Adipocyte (in vitro differentiated cells): Measurements from ENCODE around the gene HNF1B.

Source experiments
- DNase-seq: peaks from one replicate; pipeline ENCODE4 v3.0.0-alpha.2; 2015; ENCODE audit warnings: low read depth
- H3K27me3 ChIP-seq: replicated peaks from 2 replicates; pipeline ENCODE4 v1.7.0; 2013; ENCODE audit warnings: mild to moderate bottlenecking, low read length, moderate library complexity; ENCODE audit not compliant: control insufficient read depth, insufficient read depth
- H3K36me3 ChIP-seq: 2 replicates; pipeline ENCODE4 v1.7.0; 2013; ENCODE audit warnings: low read length, mild to moderate bottlenecking, moderate library complexity; ENCODE audit not compliant: control insufficient read depth, insufficient read depth, severe bottlenecking
- H3K4me1 ChIP-seq: 2 replicates; pipeline ENCODE4 v1.7.0; 2013; ENCODE audit warnings: mild to moderate bottlenecking, low read length, moderate library complexity; ENCODE audit not compliant: control insufficient read depth, insufficient read depth
- H3K4me3 ChIP-seq: 2 replicates; pipeline ENCODE4 v1.7.0; 2013; ENCODE audit warnings: mild to moderate bottlenecking, low read length, moderate library complexity
- H3K9ac ChIP-seq: 2 replicates; pipeline ENCODE4 v1.7.0; 2013; ENCODE audit warnings: mild to moderate bottlenecking, low read length, moderate library complexity
- H3K9me3 ChIP-seq: 2 replicates; pipeline ENCODE4 v1.7.0; 2013; ENCODE audit warnings: mild to moderate bottlenecking, low read length, moderate library complexity; ENCODE audit not compliant: control insufficient read depth

Gene HNF1B

GRCh38 chr17:37678036-37678435 is 66.8 kb downstream of the HNF1B start:
- no peak overlapping the region for H3K4me3 ChIP-seq
- H3K9ac ChIP-seq = no peak overlapping the region
- DNase-seq = no peak
- no peaks in the 10 kb centered on the region for H3K36me3 ChIP-seq
- no peaks in the 10 kb centered on the region for H3K9me3 ChIP-seq
- peaks cover 5% of the 10 kb centered on the region for H3K27me3 ChIP-seq
- no peaks in the 10 kb centered on the region for H3K4me1 ChIP-seq

DNA sequence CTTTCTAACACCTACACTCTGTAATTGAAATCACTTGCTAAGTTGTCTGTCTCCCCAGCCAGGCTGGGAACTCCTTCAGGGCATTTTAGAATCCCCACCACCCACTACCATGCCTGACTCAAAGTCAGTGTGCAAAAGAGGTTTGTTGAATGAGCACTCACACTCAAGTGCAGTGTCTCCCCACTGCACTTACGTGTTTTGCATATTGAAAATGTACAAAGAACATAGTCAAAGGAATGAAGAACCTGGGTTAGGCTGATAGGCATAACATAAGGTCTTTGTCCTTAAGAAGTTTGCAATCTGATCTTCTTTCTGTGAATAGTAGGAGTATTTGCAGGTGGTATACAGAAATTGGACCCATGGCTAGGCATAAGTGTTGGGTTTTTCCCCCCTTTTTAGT is 67.8 kb downstream of the HNF1B start:
- no peaks in the 10 kb centered on the region for H3K36me3 ChIP-seq
- H3K9me3 ChIP-seq = no peaks in the 10 kb centered on the region
- no peak overlapping the region for H3K9ac ChIP-seq
- peaks cover 5% of the 10 kb centered on the region for H3K27me3 ChIP-seq
- H3K4me3 ChIP-seq = no peak overlapping the region
- DNase-seq = no peak
- peaks cover 9% of the 10 kb centered on the region for H3K4me1 ChIP-seq

GRCh38 chr17:37676115-37676925 is 68.5 kb downstream of the HNF1B start:
- no peak for DNase-seq
- Histone ChIP-seq H3K4me1 (peaks cover 16% of the 10 kb centered on the region), H3K27me3 (peaks cover 5% of the 10 kb centered on the region), H3K4me3 (no peak overlapping the region), H3K9me3 (no peaks in the 10 kb centered on the region), H3K9ac (no peak overlapping the region), H3K36me3 (no peaks in the 10 kb centered on the region)

- Histone ChIP-seq H3K9me3 (no peaks in the 10 kb centered on the region), H3K9ac (no peak overlapping the region), H3K27me3 (peaks cover 5% of the 10 kb centered on the region), H3K4me3 (no peak overlapping the region), H3K36me3 (no peaks in the 10 kb centered on the region), H3K4me1 (peaks cover 21% of the 10 kb centered on the region)
- no peak for DNase-seq
Measured at GRCh38 chr17:37674511-37674910, 70.3 kb downstream of the HNF1B start.

DNA sequence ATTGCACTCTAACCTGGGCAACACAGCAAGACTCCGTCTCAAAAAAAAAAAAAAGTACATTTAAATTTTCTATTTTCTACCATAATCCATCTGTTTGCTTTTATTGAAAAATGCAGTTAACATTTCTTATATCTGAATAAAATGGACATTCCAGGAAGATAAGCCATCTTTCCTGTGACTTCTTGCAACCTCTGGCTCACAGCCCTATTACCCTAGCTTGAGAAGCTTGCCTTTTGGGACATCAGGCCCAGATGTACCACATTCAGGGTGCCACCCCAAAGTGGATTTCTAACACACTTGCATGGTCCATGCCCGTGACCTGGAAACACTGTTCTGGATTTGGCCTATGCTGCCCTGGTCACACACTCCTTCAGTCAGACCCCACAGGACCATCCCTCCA is 71.5 kb downstream of the HNF1B start:
- Histone ChIP-seq H3K9ac (no peak overlapping the region), H3K36me3 (no peaks in the 10 kb centered on the region), H3K27me3 (no peaks in the 10 kb centered on the region), H3K4me1 (peaks cover 21% of the 10 kb centered on the region), H3K4me3 (no peak overlapping the region), H3K9me3 (no peaks in the 10 kb centered on the region)
- no peak for DNase-seq

GRCh38 chr17:37672548-37673078 is 72.2 kb downstream of the HNF1B start:
- Histone ChIP-seq H3K9me3 (no peaks in the 10 kb centered on the region), H3K36me3 (no peaks in the 10 kb centered on the region), H3K9ac (peak overlapping the region; percentile 44), H3K4me3 (no peak overlapping the region), H3K4me1 (peaks cover 21% of the 10 kb centered on the region), H3K27me3 (no peaks in the 10 kb centered on the region)
- DNase-seq = no peak

DNA sequence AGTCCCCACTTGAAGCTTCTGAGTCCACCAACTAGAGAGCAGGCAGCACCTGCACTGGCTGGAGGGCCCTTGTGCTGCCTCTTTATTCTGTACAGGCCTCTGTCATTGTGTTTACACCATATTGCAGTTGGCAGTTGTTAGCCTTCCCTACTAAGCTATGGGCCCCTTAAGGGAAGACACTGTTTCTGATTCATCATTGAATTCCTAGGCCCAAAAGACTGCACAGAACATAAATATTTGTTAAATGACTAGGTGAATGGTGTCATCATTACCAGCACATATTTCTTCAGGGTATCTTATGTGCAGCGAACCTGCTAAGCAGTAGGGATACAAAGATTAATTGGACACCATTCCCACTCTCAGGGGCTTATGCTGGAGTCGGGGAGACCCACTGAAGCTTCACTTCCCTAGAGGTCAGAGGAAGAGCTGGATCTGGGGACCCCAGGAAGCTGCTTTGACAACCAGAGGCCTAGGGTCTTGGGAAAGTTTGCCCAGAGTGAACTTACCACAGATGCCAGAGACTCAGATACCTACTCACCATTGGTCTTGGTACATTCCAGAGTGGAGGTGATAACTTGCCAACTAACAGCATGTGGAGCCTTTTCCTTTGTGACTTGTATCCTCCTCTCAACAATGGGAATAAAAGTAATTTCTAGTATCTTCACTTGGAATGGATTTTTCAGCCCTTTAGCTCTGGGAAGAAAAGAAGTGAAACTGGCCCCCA is 72.9 kb downstream of the HNF1B start:
- Histone ChIP-seq H3K4me3 (no peak overlapping the region), H3K9me3 (no peaks in the 10 kb centered on the region), H3K36me3 (no peaks in the 10 kb centered on the region), H3K9ac (peak overlapping the region; percentile 34), H3K4me1 (peaks cover 21% of the 10 kb centered on the region), H3K27me3 (no peaks in the 10 kb centered on the region)
- DNase-seq = peak; percentile 85

- no peak for DNase-seq
- no peak overlapping the region for H3K4me3 ChIP-seq
- H3K27me3 ChIP-seq = no peaks in the 10 kb centered on the region
- H3K4me1 ChIP-seq = peaks cover 21% of the 10 kb centered on the region
- no peaks in the 10 kb centered on the region for H3K9me3 ChIP-seq
- H3K9ac ChIP-seq = peak overlapping the region; percentile 34
- H3K36me3 ChIP-seq = no peaks in the 10 kb centered on the region
Measured at GRCh38 chr17:37671028-37671823, 73.6 kb downstream of the HNF1B start.

GRCh38 chr17:37667039-37667438 is 77.8 kb downstream of the HNF1B start:
- Histone ChIP-seq H3K27me3 (no peaks in the 10 kb centered on the region), H3K4me3 (no peak overlapping the region), H3K36me3 (no peaks in the 10 kb centered on the region), H3K9me3 (no peaks in the 10 kb centered on the region), H3K4me1 (peaks cover 12% of the 10 kb centered on the region), H3K9ac (no peak overlapping the region)
- no peak for DNase-seq

- H3K4me1 ChIP-seq = no peaks in the 10 kb centered on the region
- no peak for DNase-seq
- no peak overlapping the region for H3K4me3 ChIP-seq
- no peak overlapping the region for H3K9ac ChIP-seq
- H3K9me3 ChIP-seq = no peaks in the 10 kb centered on the region
- H3K27me3 ChIP-seq = no peaks in the 10 kb centered on the region
- no peaks in the 10 kb centered on the region for H3K36me3 ChIP-seq
Measured at GRCh38 chr17:37664214-37664613, 80.6 kb downstream of the HNF1B start.

GRCh38 chr17:37662353-37662752 is 82.5 kb downstream of the HNF1B start:
- no peak for DNase-seq
- no peak overlapping the region for H3K4me3 ChIP-seq
- H3K4me1 ChIP-seq = no peaks in the 10 kb centered on the region
- H3K9me3 ChIP-seq = no peaks in the 10 kb centered on the region
- no peaks in the 10 kb centered on the region for H3K27me3 ChIP-seq
- H3K9ac ChIP-seq = no peak overlapping the region
- H3K36me3 ChIP-seq = no peaks in the 10 kb centered on the region
